HepG2 (cell line): ENCODE data around the gene ATN1. TPM values are rescaled to one million over a fixed set of nuclear protein-coding genes. Genes with fewer than 3 reads are reported as not detected.
A peak's percentile ranks its signal among the peaks of the same experiment; 100 is the strongest.

Source experiments
- BCL3 ChIP-seq: sonication (generic); formaldehyde crosslinking; IDR thresholded peaks from 2 replicates; pipeline ENCODE4 v1.5.1; 2020; ENCODE audit warnings: mild to moderate bottlenecking, missing genetic modification reagents, moderate library complexity
- EED ChIP-seq: sonication (generic); formaldehyde crosslinking; IDR thresholded peaks from 2 replicates; pipeline ENCODE4 v1.5.0; 2020; ENCODE audit warnings: mild to moderate bottlenecking, missing genetic modification reagents
- ELF4 ChIP-seq: sonication (generic); formaldehyde crosslinking; IDR thresholded peaks from 2 replicates; pipeline ENCODE4 v1.5.0; 2020; ENCODE audit warnings: missing genetic modification reagents, mild to moderate bottlenecking, moderate library complexity, borderline replicate concordance
- GABPB1 ChIP-seq: IDR thresholded peaks from 2 replicates; pipeline ENCODE4 v1.6.1; 2016; ENCODE audit warnings: mild to moderate bottlenecking, missing genetic modification reagents, moderate library complexity, missing compliant biosample characterization
- HNRNPK ChIP-seq: fragments of 200-400 bp; formaldehyde crosslinking; IDR thresholded peaks from 2 replicates; pipeline ENCODE4 v1.6.1; 2018; ENCODE audit warnings: low read length, low read depth, moderate library complexity, mild to moderate bottlenecking; ENCODE audit not compliant: poor library complexity, severe bottlenecking
- HOXA5 ChIP-seq: sonication (generic); formaldehyde crosslinking; IDR thresholded peaks from 2 replicates; pipeline ENCODE4 v1.4.0; 2020; ENCODE audit warnings: missing genetic modification reagents
- IRX3 ChIP-seq: sonication (generic); formaldehyde crosslinking; IDR thresholded peaks from 2 replicates; pipeline ENCODE4 v1.8.1; 2023; ENCODE audit warnings: mild to moderate bottlenecking, low read depth, missing genetic modification reagents, borderline replicate concordance
- KDM5A ChIP-seq: fragments of 200-600 bp; sonication (generic); IDR thresholded peaks from 2 replicates; pipeline ENCODE4 v1.7.0; 2018; ENCODE audit warnings: antibody characterized with exemption, mild to moderate bottlenecking, low read length, borderline replicate concordance
- MTERF4 ChIP-seq: sonication (generic); formaldehyde crosslinking; IDR thresholded peaks from 2 replicates; pipeline ENCODE4 v1.8.0; 2023; ENCODE audit warnings: mild to moderate bottlenecking, missing genetic modification reagents
- MYC ChIP-seq: sonication (generic); formaldehyde crosslinking; IDR thresholded peaks from 2 replicates; pipeline ENCODE4 v1.9.0; 2021; ENCODE audit warnings: missing genetic modification reagents, borderline replicate concordance
- NFAT5 ChIP-seq: sonication (generic); formaldehyde crosslinking; IDR thresholded peaks from 2 replicates; pipeline ENCODE4 v1.4.0; 2020; ENCODE audit warnings: missing genetic modification reagents
- NKX3-1 ChIP-seq: sonication (generic); formaldehyde crosslinking; IDR thresholded peaks from 2 replicates; pipeline ENCODE4 v1.5.0; 2020; ENCODE audit warnings: missing genetic modification reagents
- POLR2A ChIP-seq, 2 experiments: IDR thresholded peaks; 2 replicates each; pipeline ENCODE4 v1.6.1; 2011; ENCODE audit warnings: low read depth in 2 of 2, low read length in 2 of 2, mild to moderate bottlenecking in 1 of 2, moderate library complexity in 1 of 2; ENCODE audit not compliant: insufficient read depth in 1 of 2
- PRPF4 ChIP-seq: fragments of 200-400 bp; formaldehyde crosslinking; IDR thresholded peaks from 2 replicates; pipeline ENCODE4 v1.6.1; 2016; ENCODE audit warnings: low read length, low read depth; ENCODE audit not compliant: poor library complexity, severe bottlenecking
- TBX3 ChIP-seq: fragments of 450-650 bp; IDR thresholded peaks from 2 replicates; pipeline ENCODE4 v1.6.1; 2017; ENCODE audit warnings: antibody characterized with exemption, mild to moderate bottlenecking, inconsistent platforms, borderline replicate concordance
- TEAD2 ChIP-seq: sonication (generic); formaldehyde crosslinking; IDR thresholded peaks from 2 replicates; pipeline ENCODE4 v1.9.0; 2021; ENCODE audit warnings: missing genetic modification reagents
- ZIK1 ChIP-seq: sonication (generic); formaldehyde crosslinking; IDR thresholded peaks from 2 replicates; pipeline ENCODE4 v1.5.0; 2020; ENCODE audit warnings: mild to moderate bottlenecking, low read depth, missing genetic modification reagents, borderline replicate concordance
- ZNF235 ChIP-seq: sonication (generic); formaldehyde crosslinking; IDR thresholded peaks from 2 replicates; pipeline ENCODE4 v1.8.1; 2023; ENCODE audit warnings: mild to moderate bottlenecking, missing genetic modification reagents, borderline replicate concordance
- ZNF331 ChIP-seq: sonication (generic); formaldehyde crosslinking; IDR thresholded peaks from 2 replicates; pipeline ENCODE4 v1.4.0; 2020; ENCODE audit warnings: missing genetic modification reagents
- ZNF703 ChIP-seq: sonication (generic); formaldehyde crosslinking; IDR thresholded peaks from 2 replicates; pipeline ENCODE4 v1.5.1; 2020; ENCODE audit warnings: missing genetic modification reagents, mild to moderate bottlenecking, moderate library complexity, borderline replicate concordance
- ZNF737 ChIP-seq: sonication (generic); formaldehyde crosslinking; IDR thresholded peaks from 2 replicates; pipeline ENCODE4 v1.5.0; 2020; ENCODE audit warnings: missing genetic modification reagents, mild to moderate bottlenecking, borderline replicate concordance
- polyA plus RNA-seq, 8 experiments: library from polyadenylated mRNA; depleted of rRNA in 3 of 8; stranded (reverse) in 7 of 8; unstranded in 1 of 8; fragments of >200 nt; fragmentation: Illumina TruSeq in 4 of 8; extraction: Trizol in 4 of 8; gene quantifications; 2 replicates each; pipeline versions ENCODE4 v1.2.1 to v1.2.3, GENCODE V29; 2011 to 2016; ENCODE audit warnings: low read depth in 4 of 8, missing spikeins in 1 of 8, mixed read lengths in 1 of 8; ENCODE audit not compliant: insufficient read depth in 1 of 8
- total RNA-seq, 5 experiments: library from RNA; depleted of rRNA; stranded (reverse); fragments of >200 nt; fragmentation: Illumina TruSeq; extraction: Trizol; gene quantifications; 2 replicates each; pipeline ENCODE4 v1.2.3, GENCODE V29; 2016; ENCODE audit warnings: low read depth in 1 of 5

ATN1 gene
- total and polyA plus RNA-seq, 2 of the 13 experiments (the other 11 are each of a cell fraction or from before 2014, with no cell fraction given): 2.1 to 8.6 TPM

GRCh38 chr12:6970096-6970527 lies 42.4 kb downstream of the ATN1 start (continued):
- TF ChIP-seq ZIK1 (CRISPR knock-in tag) (no peak), KDM5A (no peak), ZNF235 (CRISPR knock-in tag) (no peak), EED (CRISPR knock-in tag) (0 out of 2 replicates have a peak, but pooled peaks have one; percentile 42), TEAD2 (CRISPR knock-in tag) (0 out of 2 replicates have a peak, but pooled peaks have one; percentile 64), NFAT5 (CRISPR knock-in tag) (peak; percentile 15; the same call in 1 of the 2 replicates), ZNF703 (CRISPR knock-in tag) (0 out of 2 replicates have a peak, but pooled peaks have one; percentile 7), POLR2A (IDR thresholded peaks at IDR 0.05; ENCODE audit: insufficient read depth in 1 of 2, low read depth in 2 of 2, low read length in 2 of 2) (peak in 1 of 2 experiments; percentile 73; a peak in 2 of 4 replicates), IRX3 (CRISPR knock-in tag) (peak; percentile 23; the same call in 1 of the 2 replicates), HNRNPK (peak; percentile 77), MTERF4 (0 out of 2 replicates have a peak, but pooled peaks have one; percentile 21), ZNF331 (CRISPR knock-in tag) (no peak), HOXA5 (CRISPR knock-in tag) (no peak), ZNF737 (CRISPR knock-in tag) (peak; percentile 80; the same call in 1 of the 2 replicates), BCL3 (CRISPR knock-in tag) (no peak), GABPB1 (CRISPR knock-in tag) (no peak), TBX3 (0 out of 2 replicates have a peak, but pooled peaks have one; percentile 11), ELF4 (no peak), PRPF4 (no peak), MYC (no peak), NKX3-1 (CRISPR knock-in tag) (no peak)
